Endothelial cell of umbilical vein (primary cell): ENCODE measurements around the gene AUTS2. TPM values are rescaled to one million over a fixed set of nuclear protein-coding genes. Genes with fewer than 3 reads are reported as not detected.

ENCODE experiments used
- BruUV-seq: library from RNA; stranded (reverse); fragments of 400-500 nt; replicated peaks from 2 replicates; lab custom pipeline; 2021; lab: Mats Ljungman, UMichigan
- CTCF ChIA-PET: fragments of 300-600, 350-600 bp; sonication (Branson Sonifier 250); formaldehyde crosslinking; loops from one replicate; lab custom pipeline; 2021; ENCODE audit warnings: antibody characterized with exemption, inconsistent platforms; lab: Charles Lee
- POLR2A ChIA-PET: fragments of 300-600, 350-600 bp; sonication (Branson Sonifier 250); formaldehyde crosslinking; loops from one replicate; lab custom pipeline; 2021; ENCODE audit warnings: antibody characterized with exemption, inconsistent platforms; lab: Charles Lee
- DNase-seq: peaks from one replicate; pipeline ENCODE4 v3.0.0-alpha.2; 2011; ENCODE audit warnings: low read depth, low spot score
- FAIRE-seq: peaks from 2 replicates; lab custom pipeline; 2011; peaks lifted over from hg19 to GRCh38; lab: Jason Lieb, UNC
- H2AFZ ChIP-seq: 2 replicates; pipeline ENCODE4 v1.6.0; 2012; ENCODE audit warnings: low read depth, low read length, control low read depth, inconsistent platforms
- H3K27ac ChIP-seq: 2 replicates; pipeline ENCODE4 v1.5.1; 2011; ENCODE audit warnings: low read depth, mild to moderate bottlenecking, control low read depth, low read length, moderate library complexity; ENCODE audit not compliant: insufficient read depth
- H3K27me3 ChIP-seq, 2 experiments: 2 replicates each; pipeline versions ENCODE4 v1.6.0 to v1.6.1; 2011; ENCODE audit warnings: low read length in 2 of 2, mixed read lengths in 1 of 2; ENCODE audit not compliant: control insufficient read depth in 2 of 2, insufficient read depth in 2 of 2
- H3K36me3 ChIP-seq, 2 experiments: 2 replicates in 1 of 2; 3 replicates in 1 of 2; pipeline ENCODE4 v1.5.1; 2011; ENCODE audit warnings: low read length in 2 of 2, mild to moderate bottlenecking in 1 of 2, moderate library complexity in 1 of 2; ENCODE audit not compliant: control insufficient read depth in 2 of 2, insufficient read depth in 2 of 2; ENCODE audit errors: extremely low read depth in 1 of 2
- H3K4me1 ChIP-seq: 3 replicates; pipeline ENCODE4 v1.5.1; 2011; ENCODE audit warnings: mild to moderate bottlenecking, low read length; ENCODE audit not compliant: control insufficient read depth, insufficient read depth; ENCODE audit errors: extremely low read depth
- H3K4me2 ChIP-seq: 2 replicates; pipeline ENCODE4 v1.6.1; 2011; ENCODE audit warnings: low read length, control low read depth, mixed read lengths; ENCODE audit not compliant: insufficient read depth
- H3K4me3 ChIP-seq, 3 experiments: fragments of 200-600 bp in 1 of 3; sonication (generic), shearing (Covaris generic) in 1 of 3; replicated peaks in 1 of 3; 2 replicates each; pipeline ENCODE4 v1.5.1; 2011 to 2016; ENCODE audit warnings: control low read depth in 3 of 3, low read length in 3 of 3, mild to moderate bottlenecking in 2 of 3, inconsistent platforms in 1 of 3, low read depth in 1 of 3, moderate library complexity in 1 of 3; ENCODE audit not compliant: insufficient read depth in 1 of 3
- H3K79me2 ChIP-seq: 2 replicates; pipeline ENCODE4 v1.6.0; 2012; ENCODE audit warnings: low read length, inconsistent platforms; ENCODE audit not compliant: control insufficient read depth, insufficient read depth
- H3K9ac ChIP-seq: replicated peaks from 2 replicates; pipeline ENCODE3; 2011; ENCODE audit warnings: low read length, control low read depth; ENCODE audit not compliant: insufficient read depth; ENCODE audit errors: extremely low read depth
- H3K9me1 ChIP-seq: replicated peaks from 3 replicates; pipeline ENCODE4 v1.6.0; 2011; ENCODE audit warnings: mild to moderate bottlenecking, low read length; ENCODE audit not compliant: control insufficient read depth, insufficient read depth; ENCODE audit errors: extremely low read depth
- H3K9me3 ChIP-seq: replicated peaks from 2 replicates; pipeline ENCODE4 v1.5.1; 2012; ENCODE audit warnings: low read length, inconsistent platforms; ENCODE audit not compliant: control insufficient read depth, insufficient read depth
- H4K20me1 ChIP-seq: replicated peaks from 2 replicates; pipeline ENCODE3; 2011; ENCODE audit warnings: mild to moderate bottlenecking, low read length; ENCODE audit not compliant: control insufficient read depth, insufficient read depth; ENCODE audit errors: extremely low read depth
- EZH2 ChIP-seq: IDR thresholded peaks from 2 replicates; pipeline ENCODE4 v1.6.1; 2012; ENCODE audit warnings: borderline replicate concordance, low read depth, mild to moderate bottlenecking, moderate library complexity, low read length, inconsistent platforms; ENCODE audit not compliant: severe bottlenecking
- FOS ChIP-seq: IDR thresholded peaks from 2 replicates; pipeline ENCODE4 v1.6.1; 2011; ENCODE audit warnings: mild to moderate bottlenecking, low read length, moderate library complexity, borderline replicate concordance; ENCODE audit not compliant: insufficient read depth
- GATA2 ChIP-seq: IDR thresholded peaks from 2 replicates; pipeline ENCODE4 v1.7.0; 2011; ENCODE audit warnings: low read depth, mild to moderate bottlenecking, moderate library complexity, mixed read lengths, low read length; ENCODE audit not compliant: insufficient read length, insufficient read depth
- JUN ChIP-seq: IDR thresholded peaks from 2 replicates; pipeline ENCODE4 v1.6.1; 2011; ENCODE audit warnings: borderline replicate concordance, low read depth; ENCODE audit not compliant: insufficient read length, insufficient read depth
- MAX ChIP-seq: IDR thresholded peaks from 2 replicates; pipeline ENCODE4 v1.6.1; 2011; ENCODE audit not compliant: insufficient read depth, insufficient read length
- MYC ChIP-seq: IDR thresholded peaks from one replicate; pipeline ENCODE4 v1.6.1; 2011; ENCODE audit warnings: mild to moderate bottlenecking, low read depth, low read length
- POLR2A ChIP-seq: IDR thresholded peaks from 2 replicates; pipeline ENCODE4 v1.6.1; 2012; ENCODE audit warnings: low read depth, mild to moderate bottlenecking, control low read depth, low read length
- POLR2AphosphoS5 ChIP-seq: IDR thresholded peaks from 2 replicates; pipeline ENCODE4 v1.6.1; 2012; ENCODE audit warnings: low read depth, mild to moderate bottlenecking, control low read depth, low read length, moderate library complexity; ENCODE audit not compliant: insufficient read depth
- dilution Hi-C: fragments of 300-500 bp; cut with MboI; formaldehyde crosslinking; loops from one replicate; pipeline ENCODE4 v1.15.0; 2019; ENCODE audit warnings: low sequenced_read_pairs; ENCODE audit not compliant: extremely low pct_ligation_motif_present
- intact Hi-C: fragments of 100-400 bp; cut with micrococcal nuclease; formaldehyde crosslinking; loops from one replicate; pipeline ENCODE4 v1.10.0; 2022
- polyA plus RNA-seq, 4 experiments: library from polyadenylated mRNA; depleted of rRNA in 3 of 4; stranded (reverse) in 3 of 4; unstranded in 1 of 4; fragments of >200 nt; gene quantifications; 2 replicates each; pipeline versions ENCODE4 v1.2.1 to v1.2.3, GENCODE V29; 2011 to 2012; ENCODE audit warnings: missing spikeins in 1 of 4
- total RNA-seq: library from RNA; stranded (reverse); gene quantifications from 2 replicates; pipeline ENCODE4 v1.2.3, GENCODE V29; 2021
- TF ChIP-seq, protein P1 (sequence below), 2 donors: IDR thresholded peaks; 1 replicate in 1 of 2; 2 replicates in 1 of 2; pipeline ENCODE4 v1.5.1; 2011; ENCODE audit warnings: low read length in 2 of 2, mild to moderate bottlenecking in 2 of 2, moderate library complexity in 2 of 2, control low read depth in 1 of 2, inconsistent platforms in 1 of 2, low read depth in 1 of 2; ENCODE audit not compliant: insufficient read depth in 1 of 2; ENCODE audit errors: extremely low read depth in 1 of 2

The AUTS2 gene
- total and polyA plus RNA-seq, 2 donors (not counting 3 experiments of a cell fraction or from before 2014, with no cell fraction given), result 0.59 to 8.0 TPM

GRCh38 chr7:69638674-69639073 is 40.4 kb downstream of the AUTS2 start:
- H3K4me1 ChIP-seq, result no peaks in the 10 kb centered on the region
- H4K20me1 ChIP-seq, result no peaks in the 10 kb centered on the region
- no peaks in the 10 kb centered on the region for H3K9me3 ChIP-seq
- intact Hi-C loops (no loop called here), dilution Hi-C loops (no loop called here)
- no peak overlapping the region for H3K4me3 ChIP-seq
- no peaks in the 10 kb centered on the region for H3K36me3 ChIP-seq
- H3K9ac ChIP-seq, result no peak overlapping the region
- no peak overlapping the region for H3K27ac ChIP-seq
- TF ChIP-seq GATA2 (no peak), POLR2AphosphoS5 (no peak), EZH2 (no peak), FOS (no peak), JUN (no peak), MYC (no peak), MAX (no peak), POLR2A (no peak)
- TF ChIP-seq, protein P1, sequence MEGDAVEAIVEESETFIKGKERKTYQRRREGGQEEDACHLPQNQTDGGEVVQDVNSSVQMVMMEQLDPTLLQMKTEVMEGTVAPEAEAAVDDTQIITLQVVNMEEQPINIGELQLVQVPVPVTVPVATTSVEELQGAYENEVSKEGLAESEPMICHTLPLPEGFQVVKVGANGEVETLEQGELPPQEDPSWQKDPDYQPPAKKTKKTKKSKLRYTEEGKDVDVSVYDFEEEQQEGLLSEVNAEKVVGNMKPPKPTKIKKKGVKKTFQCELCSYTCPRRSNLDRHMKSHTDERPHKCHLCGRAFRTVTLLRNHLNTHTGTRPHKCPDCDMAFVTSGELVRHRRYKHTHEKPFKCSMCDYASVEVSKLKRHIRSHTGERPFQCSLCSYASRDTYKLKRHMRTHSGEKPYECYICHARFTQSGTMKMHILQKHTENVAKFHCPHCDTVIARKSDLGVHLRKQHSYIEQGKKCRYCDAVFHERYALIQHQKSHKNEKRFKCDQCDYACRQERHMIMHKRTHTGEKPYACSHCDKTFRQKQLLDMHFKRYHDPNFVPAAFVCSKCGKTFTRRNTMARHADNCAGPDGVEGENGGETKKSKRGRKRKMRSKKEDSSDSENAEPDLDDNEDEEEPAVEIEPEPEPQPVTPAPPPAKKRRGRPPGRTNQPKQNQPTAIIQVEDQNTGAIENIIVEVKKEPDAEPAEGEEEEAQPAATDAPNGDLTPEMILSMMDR (IDR thresholded peaks at IDR 0.05; ENCODE audit: extremely low read depth in 1 of 2, insufficient read depth in 1 of 2, low read depth in 1 of 2, low read length in 2 of 2), result no peak
- no peaks in the 10 kb centered on the region for H3K27me3 ChIP-seq
- BruUV-seq, result no TSS peak
- FAIRE-seq, result no peak
- DNase-seq, result no peak
- no peak overlapping the region for H3K4me2 ChIP-seq
- H3K9me1 ChIP-seq, result no peaks in the 10 kb centered on the region
- no peaks in the 10 kb centered on the region for H3K79me2 ChIP-seq
- POLR2A ChIA-PET, result no interaction called here
- no peak overlapping the region for H2AFZ ChIP-seq
- CTCF ChIA-PET, result no interaction called here
